Endodermal cell (in vitro differentiated cells): Measurements from ENCODE around the gene PRMT7. TPM values are rescaled to one million over a fixed set of nuclear protein-coding genes. Genes with fewer than 3 reads are reported as not detected.

Experiments used
- DNase-seq: peaks from one replicate; pipeline ENCODE4 v3.0.0-alpha.2; 2017
- H3K27ac ChIP-seq: 2 replicates; pipeline ENCODE4 v1.5.1; 2013; ENCODE audit warnings: mild to moderate bottlenecking, low read depth, low read length, moderate library complexity
- H3K27me3 ChIP-seq: 2 replicates; pipeline ENCODE4 v1.6.1; 2013; ENCODE audit warnings: mild to moderate bottlenecking, low read length, moderate library complexity; ENCODE audit not compliant: insufficient read depth, control insufficient read depth, poor library complexity, severe bottlenecking
- H3K36me3 ChIP-seq: 2 replicates; pipeline ENCODE4 v1.7.0; 2013; ENCODE audit warnings: mild to moderate bottlenecking, low read length, moderate library complexity; ENCODE audit not compliant: control insufficient read depth, insufficient read depth
- H3K4me1 ChIP-seq: one replicate; pipeline ENCODE4 v1.7.0; 2013; ENCODE audit warnings: low read length; ENCODE audit not compliant: control insufficient read depth, insufficient read depth
- H3K4me3 ChIP-seq: 2 replicates; pipeline ENCODE4 v1.5.1; 2013; ENCODE audit warnings: mild to moderate bottlenecking, low read length, moderate library complexity
- H3K9ac ChIP-seq: 2 replicates; pipeline ENCODE4 v1.6.1; 2013; ENCODE audit warnings: mild to moderate bottlenecking, low read length, moderate library complexity; ENCODE audit not compliant: poor library complexity, severe bottlenecking; ENCODE audit errors: extremely low read depth
- H3K9me3 ChIP-seq: 2 replicates; pipeline ENCODE4 v1.6.1; 2013; ENCODE audit warnings: mild to moderate bottlenecking, low read length, moderate library complexity; ENCODE audit not compliant: control insufficient read depth
- H3K27ac Mint-ChIP-seq: 2 replicates; pipeline ENCODE4 v1.8.0; 2020; ENCODE audit warnings: mixed read lengths
- H3K27me3 Mint-ChIP-seq: 2 replicates; pipeline ENCODE4 v1.8.0; 2021; ENCODE audit warnings: mild to moderate bottlenecking, mixed read lengths; ENCODE audit not compliant: insufficient read depth
- H3K36me3 Mint-ChIP-seq: 2 replicates; pipeline ENCODE4 v1.8.0; 2020; ENCODE audit warnings: low read depth, mixed read lengths
- H3K4me1 Mint-ChIP-seq: 2 replicates; pipeline ENCODE4 v1.8.0; 2020; ENCODE audit warnings: mixed read lengths
- H3K4me3 Mint-ChIP-seq: 2 replicates; pipeline ENCODE4 v1.8.0; 2020; ENCODE audit warnings: mild to moderate bottlenecking, moderate library complexity, mixed read lengths
- H3K9me3 Mint-ChIP-seq: 2 replicates; pipeline ENCODE4 v1.8.0; 2020; ENCODE audit warnings: mild to moderate bottlenecking, mixed read lengths
- CTCF ChIP-seq: fragments of 200-600 bp; sonication (generic); conservative IDR thresholded peaks from 2 replicates; pipeline ENCODE4 v1.5.0; 2021; ENCODE audit warnings: antibody characterized with exemption, mild to moderate bottlenecking
- WGBS, 2 experiments: methylation state at CpG; one replicate each; pipeline versions ENCODE4 v1.1.5 to v1.1.7; 2013; ENCODE audit warnings: missing lambda C conversion rate in 2 of 2, mixed read lengths in 1 of 2; ENCODE audit not compliant: insufficient coverage in 1 of 2, insufficient read length in 1 of 2; 5-methylcytosine and 5-hydroxymethylcytosine counted together
- total RNA-seq, 2 donors: library from RNA; stranded (reverse); fragmentation: NEBNext Ultra II Directional in 1 of 2; extraction: Animal tissue kit (Norgen Biotek cat#: 25700) in 1 of 2; gene quantifications; 2 replicates in 1 of 2; 3 replicates in 1 of 2; pipeline ENCODE4 v1.2.1, GENCODE V29; 2021

PRMT7 gene
- total RNA-seq, 2 donors from 2014 or later = 63.9 to 68.5 TPM

GRCh38 chr16:68366062-68366461, 55.2 kb downstream of the PRMT7 start:
- H3K36me3 ChIP-seq = no peaks in the 10 kb centered on the region
- no peak for TF ChIP-seq CTCF
- no peak for DNase-seq
- H3K9me3 Mint-ChIP-seq = no peaks in the 10 kb centered on the region
- WGBS, 2 experiments = 88 to 91% methylated on average over 6 to 8 of the region's 8 CpGs
- H3K27me3 Mint-ChIP-seq = no peaks in the 10 kb centered on the region
- no peak overlapping the region for H3K27ac ChIP-seq
- H3K27ac Mint-ChIP-seq = no peak overlapping the region
- no peaks in the 10 kb centered on the region for H3K27me3 ChIP-seq
- no peak overlapping the region for H3K4me3 Mint-ChIP-seq
- no peak overlapping the region for H3K4me3 ChIP-seq
- H3K9ac ChIP-seq = no peak overlapping the region
- no peaks in the 10 kb centered on the region for H3K36me3 Mint-ChIP-seq
- peaks cover 4% of the 10 kb centered on the region for H3K4me1 Mint-ChIP-seq
- H3K4me1 ChIP-seq = no peaks in the 10 kb centered on the region
- no peaks in the 10 kb centered on the region for H3K9me3 ChIP-seq

- Histone ChIP-seq H3K9me3 (no peaks in the 10 kb centered on the region), H3K4me3 (no peak overlapping the region), H3K4me1 (no peaks in the 10 kb centered on the region), H3K36me3 (no peaks in the 10 kb centered on the region), H3K27me3 (no peaks in the 10 kb centered on the region), H3K27ac (no peak overlapping the region), H3K9ac (no peak overlapping the region)
- Mint-ChIP-seq H3K4me3 (no peak overlapping the region), H3K4me1 (peaks cover 4% of the 10 kb centered on the region), H3K36me3 (no peaks in the 10 kb centered on the region), H3K27ac (no peak overlapping the region), H3K9me3 (no peaks in the 10 kb centered on the region), H3K27me3 (no peaks in the 10 kb centered on the region)
- TF ChIP-seq CTCF = peak; percentile 86
- WGBS, 2 experiments = 54 to 59% methylated on average over 13 of the region's 13 CpGs
- peak; percentile 90 for DNase-seq
Observed at GRCh38 chr16:68367030-68367429, 56.2 kb downstream of the PRMT7 start.

GRCh38 chr16:68367440-68367839, 56.6 kb downstream of the PRMT7 start:
- TF ChIP-seq CTCF = no peak
- Histone ChIP-seq H3K27ac (no peak overlapping the region), H3K4me1 (no peaks in the 10 kb centered on the region), H3K4me3 (no peak overlapping the region), H3K9me3 (no peaks in the 10 kb centered on the region), H3K9ac (no peak overlapping the region), H3K36me3 (no peaks in the 10 kb centered on the region), H3K27me3 (no peaks in the 10 kb centered on the region)
- no peak overlapping the region for H3K4me3 Mint-ChIP-seq
- no peak overlapping the region for H3K27ac Mint-ChIP-seq
- H3K36me3 Mint-ChIP-seq = no peaks in the 10 kb centered on the region
- no peaks in the 10 kb centered on the region for H3K27me3 Mint-ChIP-seq
- H3K9me3 Mint-ChIP-seq = no peaks in the 10 kb centered on the region
- no peak for DNase-seq
- WGBS, 2 experiments = 90 to 97% methylated on average over 14 to 20 of the region's 20 CpGs
- H3K4me1 Mint-ChIP-seq = peaks cover 4% of the 10 kb centered on the region
